HG02973 (cell line): ENCODE data around the gene GGA2.
"Not testable (repeated sequence)": the region's sequence is repeated elsewhere in the genome, so short reads cannot be mapped to it uniquely, and the experiment has no call there.

Experiments used
- ATAC-seq: cut with Tn5 transposase; IDR thresholded peaks from one replicate; pipeline ENCODE4 v1.9.1; 2021; ENCODE audit warnings: moderate library complexity; ENCODE audit not compliant: unreplicated experiment

Gene GGA2

DNA sequence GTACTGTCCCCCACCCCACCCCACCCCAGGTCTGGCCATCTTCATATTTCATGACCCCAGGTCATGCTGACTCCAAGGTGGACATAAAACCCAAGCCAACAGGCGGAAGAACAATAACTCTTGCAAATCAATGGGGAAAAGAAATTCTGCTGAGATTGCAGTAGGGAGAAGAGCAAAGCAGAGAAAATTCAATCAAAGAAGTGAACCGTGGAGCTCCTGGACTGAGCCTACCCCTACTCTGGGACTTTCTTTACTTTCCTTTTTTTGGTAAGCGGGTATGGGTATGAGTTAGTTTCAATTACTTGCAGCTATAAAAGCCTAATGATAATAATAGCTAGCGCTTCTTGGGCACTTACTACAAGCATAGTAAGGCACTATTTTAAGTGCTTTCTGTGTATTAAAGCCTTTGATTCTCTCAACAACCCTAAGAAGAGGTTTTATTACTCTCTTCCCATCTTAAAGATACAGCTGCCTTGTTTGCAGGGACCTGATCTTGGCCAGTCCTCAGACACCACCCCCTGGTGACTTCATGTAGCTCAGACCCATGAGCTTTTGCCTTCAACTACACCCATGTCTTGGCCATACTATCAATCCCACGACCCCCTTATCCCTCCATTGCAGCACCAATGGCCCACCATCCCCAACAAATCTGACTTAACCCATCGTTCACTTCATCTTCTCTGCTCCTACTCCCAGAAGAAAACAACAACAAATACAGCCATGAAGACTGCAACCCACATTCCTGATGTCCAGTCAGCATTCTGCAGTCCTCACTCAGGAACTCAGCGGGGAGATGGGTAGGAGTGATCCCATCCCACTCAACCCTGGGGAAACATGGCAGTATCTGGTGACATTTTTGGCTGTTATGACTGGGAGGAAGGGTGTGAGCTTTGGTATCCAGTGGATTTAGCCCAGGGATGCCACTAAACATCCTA is 4.4 kb downstream of the GGA2 start:
- ATAC-seq, result no peak

DNA sequence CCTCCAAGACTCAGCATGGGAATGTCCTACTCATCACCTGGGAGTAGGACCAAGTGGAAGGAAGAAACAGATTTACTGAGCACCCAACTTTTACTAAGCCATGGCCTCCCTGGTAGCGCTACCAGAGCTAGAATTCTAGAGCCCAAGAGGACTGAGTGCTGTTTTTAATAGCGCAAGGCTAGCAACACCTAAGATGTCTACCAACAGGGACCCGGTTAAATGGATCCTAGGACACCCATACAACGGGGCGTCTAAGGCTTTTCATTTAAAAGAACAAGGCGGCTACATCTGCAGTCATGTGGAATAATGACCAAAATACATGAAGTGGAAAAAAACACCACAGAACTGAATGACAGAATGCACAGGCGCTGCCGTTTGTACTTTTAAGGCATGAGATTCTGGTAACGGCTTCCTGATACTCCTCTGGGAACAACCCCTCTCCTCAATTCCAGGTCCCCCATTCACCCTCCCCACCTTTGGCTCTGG is 5.1 kb downstream of the GGA2 start:
- no peak for ATAC-seq

DNA sequence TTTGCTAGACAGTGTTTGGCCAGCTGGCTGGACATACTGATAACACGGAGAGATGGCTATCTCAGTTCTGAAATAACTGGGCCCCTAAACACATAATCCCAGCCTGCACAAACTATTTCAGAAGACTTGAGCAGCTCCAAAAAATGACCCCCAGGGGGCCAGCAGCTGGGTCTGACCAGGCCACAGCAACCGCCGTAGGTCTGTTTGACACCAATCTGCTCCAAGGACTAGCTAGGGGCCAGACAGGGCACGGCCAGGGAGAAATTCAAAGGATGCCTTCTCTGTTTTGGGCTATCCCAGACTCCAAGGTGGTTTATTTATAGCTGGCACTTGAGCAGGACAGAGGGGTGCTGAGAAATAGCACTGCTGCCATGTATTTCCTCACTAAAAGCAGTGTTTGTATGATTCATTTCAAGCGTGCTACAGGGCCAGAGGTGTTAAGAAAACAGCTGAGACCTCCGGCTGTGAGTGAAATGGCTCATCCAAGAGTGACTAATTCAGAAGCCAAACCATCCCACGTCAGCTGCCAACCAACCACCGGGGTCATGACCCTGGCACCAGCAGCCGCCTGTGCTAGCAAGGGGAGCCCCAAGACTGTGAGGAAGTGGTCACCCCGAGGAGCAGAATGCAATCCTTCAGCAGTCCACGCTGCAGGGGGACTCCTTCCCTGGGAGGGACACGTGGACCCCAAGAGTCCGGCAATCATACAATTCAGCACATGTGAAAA is 5.7 kb downstream of the GGA2 start:
- peak; percentile 63 for ATAC-seq

DNA sequence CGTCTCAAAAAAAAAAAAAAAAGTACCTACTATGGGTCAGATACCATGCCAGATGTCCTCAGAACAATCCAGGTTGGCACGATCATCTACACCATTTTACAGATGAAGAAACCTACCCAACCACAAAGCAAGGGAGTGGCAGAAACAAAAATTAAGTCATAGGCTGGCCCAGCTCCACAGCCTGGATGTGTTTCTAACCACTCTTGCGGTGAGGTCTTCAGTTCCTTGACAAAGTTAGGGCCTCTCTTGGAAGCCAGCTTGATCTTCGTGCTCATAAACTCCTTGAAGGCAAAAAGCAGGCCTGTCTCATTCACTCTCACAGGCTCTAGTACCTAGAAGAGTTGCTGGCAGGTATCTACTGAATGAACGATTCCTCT is 6.2 kb downstream of the GGA2 start:
- ATAC-seq, result no peak

DNA sequence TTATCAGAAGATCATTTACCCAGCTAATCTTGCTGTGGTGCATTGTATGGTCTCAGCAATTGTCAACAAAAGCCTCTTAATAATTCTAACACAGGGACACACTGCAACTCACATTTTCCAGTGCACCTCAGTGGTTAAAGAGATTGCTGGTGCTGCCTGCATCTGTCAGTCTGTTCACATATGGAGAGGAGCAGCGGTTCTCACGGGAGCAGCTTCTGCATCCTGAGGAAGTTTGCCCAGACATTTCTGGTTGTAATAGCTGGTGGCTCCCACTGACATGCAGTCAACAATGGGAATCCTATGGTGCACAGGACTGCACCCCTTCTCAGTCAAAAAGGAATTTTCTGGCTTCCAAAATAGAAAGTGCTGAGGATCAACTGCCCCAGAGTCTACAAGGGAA is 7.8 kb downstream of the GGA2 start:
- no peak for ATAC-seq

DNA sequence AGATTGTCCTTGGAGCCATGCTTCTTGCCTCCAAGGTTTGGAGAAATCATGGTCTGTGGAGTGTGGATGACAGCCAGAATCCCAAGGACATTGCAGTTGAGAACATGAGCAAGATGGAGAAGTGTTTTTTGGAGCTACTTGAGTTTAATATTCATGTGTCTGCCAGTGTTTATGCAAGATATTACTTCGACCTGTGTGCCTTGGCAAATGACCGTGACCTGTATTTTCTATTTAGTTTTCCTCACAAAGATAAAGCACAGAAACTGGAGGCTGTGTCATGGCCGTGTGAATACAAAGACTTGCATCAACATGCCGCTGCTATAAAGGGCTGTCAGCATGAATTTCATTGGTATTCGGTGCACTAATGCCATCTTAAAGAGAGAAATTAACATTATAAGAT is 9.0 kb downstream of the GGA2 start:
- no peak for ATAC-seq

DNA sequence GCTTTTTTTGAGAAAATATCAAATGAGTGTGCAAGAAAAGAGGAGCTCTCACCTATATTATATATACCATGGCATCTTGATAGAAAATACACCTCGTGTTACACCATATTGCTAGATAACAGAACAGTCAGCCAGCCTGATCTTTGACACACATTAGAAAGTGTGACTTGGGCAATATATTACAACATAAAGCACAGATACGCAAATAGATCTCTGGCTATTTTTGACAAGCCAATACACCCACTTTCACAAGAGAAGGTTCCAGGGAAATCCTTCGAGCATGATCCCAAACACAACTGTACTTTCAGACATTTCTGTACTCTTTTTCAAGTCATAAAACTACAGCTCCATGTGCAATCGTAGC is 9.4 kb downstream of the GGA2 start:
- ATAC-seq, result no peak

DNA sequence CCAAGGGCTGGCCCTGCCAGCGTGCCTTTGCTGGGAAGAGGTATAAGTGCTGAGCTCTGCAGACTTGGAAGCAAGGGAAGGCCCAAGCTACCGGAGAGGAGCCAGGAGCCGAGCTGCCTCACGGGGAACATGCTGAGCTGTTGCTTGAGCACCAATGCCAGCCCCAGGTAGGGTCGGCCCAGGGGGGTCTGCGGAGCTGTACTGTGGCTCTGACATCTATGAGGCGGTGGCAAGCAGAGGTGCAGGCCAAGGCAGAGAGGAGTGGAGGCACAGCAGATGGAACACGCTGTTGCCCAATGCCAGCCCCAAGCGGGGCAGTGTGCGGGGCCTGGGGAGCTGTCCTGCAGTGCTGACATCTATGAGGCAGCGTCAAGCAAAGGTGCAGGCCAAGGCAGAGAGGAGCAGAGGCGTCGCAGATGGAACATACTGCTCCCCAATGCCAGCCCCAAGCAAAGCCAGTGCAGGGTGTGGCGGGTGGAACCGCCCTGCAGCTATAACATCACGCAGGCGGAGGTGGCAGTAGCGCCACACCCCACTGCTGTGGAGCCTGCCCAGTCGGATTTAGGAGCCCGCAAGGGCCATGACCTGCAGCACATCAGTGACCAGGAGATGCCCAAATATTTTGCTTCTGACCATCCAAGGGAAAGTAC is 10.0 kb downstream of the GGA2 start:
- no peak for ATAC-seq

DNA sequence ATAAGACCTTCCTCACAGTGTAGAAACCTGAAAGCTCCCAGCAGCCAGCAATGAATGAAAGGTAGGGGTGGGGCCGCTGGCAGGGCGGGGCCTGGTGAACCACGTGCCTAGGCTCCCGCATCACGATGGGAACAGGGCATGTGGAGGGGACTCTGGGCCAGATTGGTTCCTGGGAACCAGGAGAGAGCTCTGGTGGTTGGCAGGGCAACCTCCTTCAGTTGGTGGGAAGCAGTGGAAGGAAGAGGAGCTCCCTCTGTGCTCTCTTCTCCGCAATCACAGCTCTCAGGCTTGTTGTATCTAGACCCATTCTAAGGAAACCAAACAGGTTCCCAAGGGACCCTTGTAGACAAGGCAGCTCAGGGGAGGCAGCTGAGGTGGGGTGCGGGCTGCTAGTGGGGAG is 10.5 kb downstream of the GGA2 start:
- no peak for ATAC-seq

DNA sequence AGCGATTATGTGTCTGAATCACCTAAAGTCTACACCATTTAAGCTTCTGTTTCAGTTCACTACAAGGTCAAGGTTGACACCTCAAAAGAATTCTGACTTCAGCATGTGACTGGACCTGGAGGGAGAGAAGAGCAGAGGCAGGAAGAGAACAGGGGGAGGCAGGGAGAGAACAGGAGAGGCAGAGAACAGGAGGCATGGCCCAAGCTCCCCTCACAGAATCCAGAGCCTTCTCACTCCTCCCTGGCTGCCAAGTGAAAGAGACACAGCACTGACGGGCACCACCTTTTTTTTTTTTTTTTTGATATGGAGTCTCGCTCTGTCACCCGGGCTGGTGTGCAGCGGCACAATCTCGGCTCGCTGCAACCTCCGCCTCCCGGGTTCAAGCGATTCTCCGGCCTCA is 11.4 kb downstream of the GGA2 start:
- no peak for ATAC-seq

DNA sequence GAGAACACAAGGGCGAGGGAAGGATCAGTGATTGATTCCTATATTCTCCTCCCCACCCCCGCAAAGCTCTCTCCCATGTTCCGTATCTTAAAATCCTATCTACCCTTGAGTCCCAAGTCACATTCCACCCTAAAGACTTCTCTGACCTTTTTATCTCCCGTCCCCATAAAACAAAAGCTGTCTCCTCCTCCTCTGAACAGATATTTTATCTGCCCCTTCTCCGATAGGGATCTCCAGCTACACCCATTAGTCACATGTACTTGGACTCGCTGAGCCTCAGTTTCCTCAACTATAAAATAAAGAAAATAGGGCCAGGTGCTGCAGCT is 12.8 kb downstream of the GGA2 start:
- no peak for ATAC-seq

DNA sequence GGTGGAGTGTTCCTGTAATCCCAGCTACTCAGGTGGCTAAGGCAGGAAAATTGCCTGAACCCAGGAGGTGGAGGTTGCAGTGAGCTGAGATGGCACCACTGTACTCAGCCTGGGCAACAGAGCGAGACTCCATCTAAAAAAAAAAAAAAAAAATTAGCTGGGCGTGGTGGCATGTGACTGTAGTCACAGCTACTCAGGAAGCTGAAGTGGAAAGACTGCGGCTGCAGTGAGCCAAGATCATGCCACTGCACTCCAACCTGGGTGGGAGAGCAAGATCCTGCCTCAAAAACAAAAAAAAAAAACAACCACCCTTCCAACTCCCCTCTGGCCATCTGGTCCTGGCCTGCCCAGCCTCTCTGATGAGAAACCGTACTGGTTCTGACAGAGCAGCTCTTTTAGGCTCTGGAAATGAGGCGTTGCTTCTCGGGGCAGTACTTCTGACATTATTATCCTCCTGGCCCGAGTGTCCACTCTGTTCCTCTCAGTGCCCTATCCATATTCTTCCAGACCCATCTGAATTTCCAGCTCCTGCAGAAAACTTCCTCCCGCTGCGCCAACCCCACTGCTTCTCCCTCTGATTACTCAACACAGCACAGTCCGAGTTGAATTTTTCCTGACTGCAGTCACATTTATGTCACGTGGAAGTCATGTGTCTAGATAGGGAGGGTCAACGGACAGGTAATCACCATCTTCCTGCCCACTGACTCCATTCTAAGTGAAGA is 13.3 kb downstream of the GGA2 start:
- no peak for ATAC-seq

DNA sequence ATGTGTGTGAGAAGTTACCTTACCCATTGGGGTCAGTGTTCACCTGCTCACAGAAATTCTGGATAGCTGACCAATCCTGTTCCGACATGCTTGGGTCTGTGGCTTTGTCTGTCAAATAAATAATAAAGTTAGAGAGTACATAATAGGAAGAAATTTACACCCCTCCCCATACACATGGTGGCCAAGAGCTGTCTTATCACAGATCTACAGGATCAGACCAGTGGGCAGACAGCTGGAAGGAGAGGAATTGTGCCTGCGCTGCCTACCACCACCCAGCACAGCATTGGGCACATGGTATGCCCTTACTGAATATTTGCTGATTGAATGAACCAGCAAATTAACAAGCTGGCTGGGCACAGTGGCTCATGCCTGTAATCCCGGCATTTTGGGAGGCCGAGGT is 14.6 kb downstream of the GGA2 start:
- no peak for ATAC-seq

DNA sequence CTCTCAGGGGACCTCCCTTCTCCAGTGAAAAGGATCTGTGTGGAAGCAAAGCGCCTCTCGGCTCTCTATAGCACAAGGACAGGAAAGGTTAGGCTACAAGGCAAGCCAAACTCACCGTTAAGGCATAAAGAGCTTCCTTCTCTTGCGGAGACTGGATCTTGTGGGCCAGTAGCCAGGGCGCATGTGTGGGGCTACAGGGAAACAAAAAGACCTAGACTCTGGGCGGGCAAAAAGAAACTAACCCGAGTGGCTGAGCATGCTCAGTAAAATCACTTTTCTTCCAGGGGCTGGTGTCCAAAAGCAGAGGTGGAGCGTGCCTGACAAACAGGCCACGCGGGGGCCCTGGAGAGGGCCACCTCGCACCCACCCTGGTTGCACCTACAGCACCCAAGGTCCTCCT is 16.1 kb downstream of the GGA2 start:
- ATAC-seq, result no peak

DNA sequence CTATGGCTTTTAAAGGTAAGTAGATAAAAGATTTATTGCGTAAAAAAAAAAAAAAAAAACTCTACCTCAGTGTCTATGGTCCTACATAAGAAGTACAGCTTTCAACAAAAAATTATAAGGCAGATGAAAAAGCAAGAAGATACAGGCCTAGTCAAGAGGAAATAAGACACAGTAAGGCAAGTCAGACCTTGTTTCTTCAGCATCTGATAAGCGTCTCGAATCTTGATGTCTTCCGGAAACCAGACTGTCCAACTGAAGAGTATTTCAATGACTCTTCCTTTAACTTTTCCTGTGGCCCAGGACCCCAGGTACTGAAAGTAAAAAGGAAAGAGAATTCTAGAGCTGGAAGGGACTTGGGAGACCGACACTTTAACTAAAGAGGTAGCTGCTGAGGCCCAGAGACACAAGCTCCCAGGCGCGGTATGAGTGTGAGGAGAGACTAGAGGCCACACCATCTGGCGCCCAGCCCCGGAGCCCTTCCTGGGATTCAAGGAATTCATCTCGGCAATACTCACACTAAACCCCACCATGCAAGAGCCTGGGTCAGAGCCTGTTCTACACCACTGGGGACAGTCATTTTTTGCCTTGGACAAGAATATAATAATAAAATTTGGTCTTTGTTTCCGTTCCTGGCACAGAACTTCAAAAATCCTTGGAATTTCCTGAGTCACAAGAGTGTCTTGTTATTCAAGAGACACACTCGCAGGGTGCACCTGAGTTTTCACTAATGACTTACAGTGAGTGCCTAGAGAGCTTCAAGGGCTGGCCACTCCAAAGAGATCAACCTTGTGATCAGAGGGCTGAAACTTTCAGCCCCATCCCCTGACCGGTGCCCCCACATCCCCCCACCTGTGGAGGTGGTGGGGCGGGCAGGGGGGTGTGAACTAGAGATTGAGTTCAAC is 18.6 kb downstream of the GGA2 start:
- no peak for ATAC-seq

DNA sequence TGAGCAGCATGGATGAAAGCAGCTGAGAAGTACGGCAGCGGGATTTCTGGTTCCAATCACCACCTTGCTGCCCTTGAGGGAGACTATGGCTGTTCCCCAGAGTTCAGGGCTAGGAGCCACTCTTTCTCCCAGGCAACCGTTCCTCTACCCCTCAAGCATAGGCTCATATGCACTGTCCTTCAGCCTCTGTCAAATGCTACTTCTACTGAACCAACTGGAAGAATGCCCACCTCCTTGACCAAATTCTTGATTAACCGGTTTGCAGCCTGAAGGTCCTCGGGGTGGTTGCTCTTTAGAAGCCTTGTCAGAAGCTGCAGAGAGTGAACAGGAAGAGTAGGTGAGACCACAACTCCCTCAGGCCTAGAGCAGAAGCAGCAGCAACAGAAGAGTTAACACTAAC is 23.8 kb downstream of the GGA2 start:
- ATAC-seq, result no peak

DNA sequence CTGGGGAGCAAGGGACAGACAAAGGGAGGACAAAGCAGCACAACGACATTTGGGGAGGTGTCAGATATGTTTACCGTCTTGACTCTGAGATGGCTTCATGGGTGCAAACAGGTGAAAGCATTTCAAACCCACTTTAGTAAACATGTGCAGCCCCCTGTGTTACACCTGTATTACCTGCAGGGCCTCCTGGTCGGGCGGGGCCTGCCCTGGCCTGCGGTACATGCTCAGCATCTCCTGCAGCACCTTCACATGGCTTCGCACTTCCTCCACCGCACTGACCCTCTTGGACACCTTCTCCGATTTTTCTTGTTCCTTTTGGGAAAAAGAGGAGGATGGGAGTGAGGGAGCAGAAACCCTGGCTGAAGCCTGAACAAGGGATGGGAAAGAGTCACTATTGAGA is 24.5 kb downstream of the GGA2 start:
- no peak for ATAC-seq

DNA sequence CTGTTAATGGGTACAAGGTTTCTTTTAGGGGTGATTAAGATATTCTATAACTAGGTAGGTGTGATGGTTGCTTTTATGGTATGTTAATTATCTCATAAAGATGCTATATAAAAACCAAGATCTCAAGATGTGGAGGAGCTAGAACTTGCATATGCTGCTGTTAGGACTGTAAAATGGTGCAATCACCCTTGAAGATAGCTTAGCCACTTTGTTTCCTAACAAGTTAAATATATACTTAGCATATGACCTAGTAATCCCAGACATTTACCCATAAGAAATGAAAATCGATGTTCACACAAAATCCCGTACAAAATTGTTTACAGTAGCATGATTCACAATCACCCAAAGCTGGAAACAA is 25.1 kb downstream of the GGA2 start:
- ATAC-seq, result no peak

DNA sequence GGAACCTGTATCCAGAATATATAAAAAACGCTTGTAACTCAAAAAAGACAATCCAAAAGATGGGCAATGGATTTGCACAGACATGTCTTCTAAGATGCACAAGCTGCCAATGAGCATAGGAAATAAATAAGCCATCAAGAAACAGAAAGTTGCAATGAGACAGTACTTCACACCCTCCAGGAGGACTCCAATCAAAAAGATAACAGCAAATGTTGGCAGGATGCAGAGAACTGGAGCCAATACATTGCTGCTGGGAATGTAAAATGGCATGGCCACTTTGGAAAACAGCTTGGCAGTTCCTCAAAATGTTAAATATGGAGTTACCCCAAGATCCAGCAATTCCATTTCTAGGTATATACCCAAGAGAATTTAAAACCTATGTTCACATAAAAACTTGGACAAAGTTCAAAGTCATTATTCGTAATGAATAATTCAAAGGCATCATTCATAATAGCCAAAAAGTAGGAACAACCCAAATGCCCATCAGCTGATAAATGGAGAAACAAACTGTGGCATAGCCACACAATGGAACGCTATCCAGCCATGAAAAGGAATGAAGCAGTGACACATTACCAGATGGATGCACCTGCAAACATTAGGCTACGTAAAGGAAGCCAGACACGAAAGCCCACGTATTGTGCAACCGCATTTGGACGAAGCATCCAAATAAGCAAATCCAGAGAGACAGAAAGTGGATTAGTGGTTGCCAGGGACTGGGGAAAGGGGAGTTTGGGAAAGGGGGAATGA is 25.6 kb downstream of the GGA2 start:
- no peak for ATAC-seq

DNA sequence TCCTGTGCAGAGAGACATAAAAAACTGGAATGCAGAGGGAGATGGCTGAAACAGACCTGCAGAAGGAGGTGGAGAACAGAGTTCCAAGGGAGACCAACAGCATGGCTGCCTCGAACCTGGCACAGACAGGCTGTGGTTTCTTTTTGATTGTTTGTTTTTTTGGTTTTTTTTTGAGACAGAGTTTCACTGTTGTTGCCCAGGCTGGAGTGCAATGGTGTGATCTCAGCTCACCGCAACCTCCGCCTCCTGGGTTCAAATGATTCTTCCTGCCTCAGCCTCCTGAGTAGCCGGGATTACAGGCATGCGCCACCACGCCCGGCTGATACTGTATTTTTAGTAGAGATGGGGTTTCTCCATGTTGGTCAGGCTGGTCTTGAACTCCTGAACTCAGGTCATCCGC is 26.8 kb downstream of the GGA2 start:
- ATAC-seq, result not testable (repeated sequence)
